H1 (cell line): Measurements from ENCODE around the gene CNOT1. TPM values are rescaled to one million over a fixed set of nuclear protein-coding genes. Genes with fewer than 3 reads are reported as not detected.

Source experiments
- ATF2 ChIP-seq: IDR thresholded peaks from 2 replicates; pipeline ENCODE4 v1.6.1; 2012; ENCODE audit warnings: low read length, inconsistent platforms
- ATF3 ChIP-seq: IDR thresholded peaks from 2 replicates; pipeline ENCODE4 v1.6.1; 2011; ENCODE audit warnings: low read depth, mild to moderate bottlenecking, low read length; ENCODE audit not compliant: insufficient read depth
- CTCF ChIP-seq, 3 experiments: IDR thresholded peaks; 1 replicate in 2 of 3; 2 replicates in 1 of 3; pipeline versions ENCODE4 v1.5.1 to v1.6.1; 2011; ENCODE audit warnings: low read length in 3 of 3, mild to moderate bottlenecking in 3 of 3, inconsistent platforms in 2 of 3, low read depth in 1 of 3, moderate library complexity in 1 of 3; ENCODE audit not compliant: insufficient read depth in 1 of 3; ENCODE audit errors: control extremely low read depth in 1 of 3
- E2F6 ChIP-seq: IDR thresholded peaks from 2 replicates; pipeline ENCODE4 v1.6.1; 2012; ENCODE audit warnings: inconsistent platforms
- HDAC2 ChIP-seq, 2 experiments: fragments of 300-600 bp in 1 of 2; sonication (generic) in 1 of 2; IDR thresholded peaks; 2 replicates each; pipeline ENCODE4 v1.6.1; 2011 to 2012; ENCODE audit warnings: low read depth in 2 of 2, low read length in 2 of 2, mild to moderate bottlenecking in 2 of 2, moderate library complexity in 2 of 2, borderline replicate concordance in 1 of 2, inconsistent platforms in 1 of 2
- JUN ChIP-seq: IDR thresholded peaks from 2 replicates; pipeline ENCODE4 v1.6.1; 2011; ENCODE audit warnings: low read depth, mild to moderate bottlenecking, improper control_type of control experiment, low read length
- KDM4A ChIP-seq: IDR thresholded peaks from one replicate; pipeline ENCODE4 v1.7.1; 2012; ENCODE audit warnings: low read depth, mild to moderate bottlenecking, moderate library complexity, low read length, inconsistent platforms; ENCODE audit not compliant: severe bottlenecking
- MAX ChIP-seq: IDR thresholded peaks from 2 replicates; pipeline ENCODE4 v1.6.1; 2012; ENCODE audit warnings: inconsistent platforms
- NANOG ChIP-seq: IDR thresholded peaks from 2 replicates; pipeline ENCODE4 v1.6.1; 2011; ENCODE audit warnings: low read length, low read depth, mild to moderate bottlenecking, inconsistent platforms; ENCODE audit not compliant: insufficient read depth, poor library complexity, severe bottlenecking
- RBBP5 ChIP-seq: IDR thresholded peaks from 2 replicates; pipeline ENCODE4 v1.7.1; 2012; ENCODE audit warnings: low read depth, mild to moderate bottlenecking, inconsistent platforms, low read length, moderate library complexity, borderline replicate concordance
- RNF2 ChIP-seq: fragments of 200-900, 300-1000 bp; sonication (generic); IDR thresholded peaks from 2 replicates; pipeline ENCODE4 v1.7.1; 2016; ENCODE audit warnings: borderline replicate concordance, low read depth, mild to moderate bottlenecking, antibody characterized with exemption, low read length; ENCODE audit not compliant: poor library complexity, severe bottlenecking; ENCODE audit errors: missing control alignments
- SIRT6 ChIP-seq: IDR thresholded peaks from one replicate; pipeline ENCODE4 v1.7.1; 2012; ENCODE audit warnings: low read length, inconsistent platforms
- SRF ChIP-seq: IDR thresholded peaks from 2 replicates; pipeline ENCODE4 v1.6.1; 2011; ENCODE audit warnings: mild to moderate bottlenecking, low read depth, low read length, moderate library complexity
- USF2 ChIP-seq: IDR thresholded peaks from 2 replicates; pipeline ENCODE4 v1.6.1; 2011; ENCODE audit warnings: low read length, improper control_type of control experiment
- ZNF274 ChIP-seq: IDR thresholded peaks from 2 replicates; pipeline ENCODE4 v1.7.0; 2012; ENCODE audit warnings: low read length, borderline replicate concordance; ENCODE audit errors: extremely low read depth
- polyA plus RNA-seq, 7 experiments: library from polyadenylated mRNA; depleted of rRNA in 3 of 7; stranded (reverse) in 5 of 7; unstranded in 2 of 7; fragments of >200 nt in 5 of 7; fragments of 200-250 nt in 2 of 7; gene quantifications; 1 replicate in 5 of 7; 2 replicates in 1 of 7; 4 replicates in 1 of 7; pipeline versions ENCODE4 v1.2.1 to v1.2.3, GENCODE V29; 2011 to 2013; ENCODE audit warnings: missing spikeins in 2 of 7, mixed read lengths in 2 of 7
- total RNA-seq: library from RNA; stranded (reverse); fragmentation: NEBNext Ultra II Directional; extraction: Animal tissue kit (Norgen Biotek cat#: 25700); gene quantifications from 2 replicates; pipeline ENCODE4 v1.2.1, GENCODE V29; 2021

The CNOT1 gene
- total and polyA plus RNA-seq, 2 of the 8 experiments (the other 6 are each of a cell fraction or from before 2014, with no cell fraction given), result 306 to 319 TPM

GRCh38 chr16:58515125-58515870, 114.3 kb downstream of the CNOT1 start, which contains the start of gene SETD6 (continued):
- TF ChIP-seq RBBP5 (peak; percentile 76; the same call in 1 of the 2 replicates), CTCF (IDR thresholded peaks at IDR 0.05; ENCODE audit: control extremely low read depth in 1 of 3, insufficient read depth in 1 of 3, low read depth in 1 of 3, low read length in 3 of 3) (no peak), USF2 (peak; percentile 80), HDAC2 (IDR thresholded peaks at IDR 0.05; ENCODE audit: borderline replicate concordance in 1 of 2, low read depth in 2 of 2, low read length in 2 of 2) (no peak), ATF2 (no peak), ZNF274 (no peak), E2F6 (peak; percentile 86), ATF3 (0 out of 2 replicates have a peak, but pooled peaks have one; percentile 3), NANOG (no peak), KDM4A (peak; percentile 97), RNF2 (no peak), SRF (no peak), SIRT6 (no peak), JUN (no peak), MAX (peak; percentile 96)
